ENCODE data around the gene TIGD4.

Gene TIGD4

GRCh38 chr4:152779513-152780266 lies at the start of gene TIGD4, which contains the start of gene ARFIP1:
Gene TIGD4 (minus strand): TSS chr4:152779730. CDS start chr4:152771004, 8,726 bp downstream.
Gene ARFIP1 (plus strand): TSS chr4:152779954. CDS start chr4:152829634, 49,680 bp downstream.
- peaks cover 50% of the 10 kb centered on the region for H3K79me2 ChIP-seq (ENCODE audit: insufficient read depth, low read depth)

DNA sequence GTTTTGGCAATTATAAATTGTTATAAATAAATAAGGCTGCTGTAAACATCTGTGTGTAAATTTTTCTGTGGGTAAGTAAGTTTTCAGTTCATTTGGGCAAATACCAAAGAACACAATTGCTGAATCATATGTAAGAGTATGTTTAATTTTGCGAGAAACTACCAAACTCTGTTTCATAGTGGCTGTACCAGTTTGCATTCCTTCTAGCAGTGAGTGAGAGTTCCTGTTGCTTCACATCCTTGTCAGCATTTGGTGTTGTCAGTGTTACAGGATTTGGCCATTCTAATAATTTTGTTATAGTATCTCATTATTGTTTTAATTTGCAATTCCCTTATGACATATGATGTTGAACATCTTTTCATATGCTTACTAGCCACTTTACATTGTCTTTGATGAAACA lies 48.6 kb upstream of the TIGD4 start:
- no peak for TF ChIP-seq CTCF (conservative IDR thresholded peaks at IDR 0.05; ENCODE audit: low read depth, low read length)
- H3K36me3 ChIP-seq (ENCODE audit: insufficient read depth) = no peaks in the 10 kb centered on the region
- no peak overlapping the region for H3K4me3 ChIP-seq (IDR thresholded peaks at IDR 0.05; ENCODE audit: insufficient read depth, low read depth, low read length)
- no peak overlapping the region for H3K4me2 ChIP-seq
- H3K27ac ChIP-seq = no peak overlapping the region
- no peaks in the 10 kb centered on the region for H3K27me3 ChIP-seq (ENCODE audit: insufficient read depth, low read depth)
- no peaks in the 10 kb centered on the region for H4K20me1 ChIP-seq (ENCODE audit: insufficient read depth)
- no peaks in the 10 kb centered on the region for H3K79me2 ChIP-seq (ENCODE audit: insufficient read depth, low read depth)
- H3K4me1 ChIP-seq (ENCODE audit: low read depth, poor library complexity, severe bottlenecking) = no peaks in the 10 kb centered on the region
- no peak overlapping the region for H2AFZ ChIP-seq (ENCODE audit: low read depth)
- H3K9ac ChIP-seq = no peak overlapping the region

More at GRCh38 chr4:152779513-152780266, at the start of gene TIGD4, which contains the start of gene ARFIP1:
- H3K4me2 ChIP-seq = peak within 1 kb of the TSS; percentile 92
- peaks cover 34% of the 10 kb centered on the region for H3K4me1 ChIP-seq (ENCODE audit: low read depth, poor library complexity, severe bottlenecking)
- H3K9ac ChIP-seq = peak within 1 kb of the TSS; percentile 80
- peak; percentile 40 for TF ChIP-seq CTCF (conservative IDR thresholded peaks at IDR 0.05; ENCODE audit: low read depth, low read length)
- H3K27ac ChIP-seq = peak within 1 kb of the TSS; percentile 79
- no peak within 1 kb of the TSS for H3K4me3 ChIP-seq (IDR thresholded peaks at IDR 0.05; ENCODE audit: insufficient read depth, low read depth, low read length)
- H4K20me1 ChIP-seq (ENCODE audit: insufficient read depth) = no peaks in the 10 kb centered on the region
- H3K27me3 ChIP-seq (ENCODE audit: insufficient read depth, low read depth) = no peaks in the 10 kb centered on the region
- H3K36me3 ChIP-seq (ENCODE audit: insufficient read depth) = no peaks in the 10 kb centered on the region
- peak within 1 kb of the TSS; percentile 98 for H2AFZ ChIP-seq (ENCODE audit: low read depth)

DNA sequence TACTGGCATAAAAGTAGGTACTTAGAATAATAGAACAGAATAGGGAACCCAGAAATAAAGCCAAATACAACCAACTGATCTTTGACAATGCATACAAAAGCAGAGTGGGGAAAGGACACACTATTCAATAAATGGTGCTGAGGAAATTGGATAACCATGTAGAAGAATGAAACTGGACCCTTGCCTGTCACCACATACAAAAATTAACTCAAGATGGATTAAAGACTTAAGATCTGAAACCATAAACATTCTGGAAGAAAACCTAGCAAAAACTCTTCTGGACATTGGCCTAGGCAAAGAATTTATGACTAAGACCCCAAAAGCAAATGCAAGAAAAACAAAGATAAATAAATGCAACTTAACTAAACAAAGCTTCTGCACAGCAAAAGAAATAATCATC lies 45.8 kb upstream of the TIGD4 start:
- Histone ChIP-seq H3K9ac (no peak overlapping the region), H3K4me1 (ENCODE audit: low read depth, poor library complexity, severe bottlenecking) (no peaks in the 10 kb centered on the region), H3K4me3 (IDR thresholded peaks at IDR 0.05; ENCODE audit: insufficient read depth, low read depth, low read length) (no peak overlapping the region), H3K79me2 (ENCODE audit: insufficient read depth, low read depth) (no peaks in the 10 kb centered on the region), H2AFZ (ENCODE audit: low read depth) (no peak overlapping the region), H4K20me1 (ENCODE audit: insufficient read depth) (no peaks in the 10 kb centered on the region), H3K36me3 (ENCODE audit: insufficient read depth) (no peaks in the 10 kb centered on the region), H3K27me3 (ENCODE audit: insufficient read depth, low read depth) (no peaks in the 10 kb centered on the region), H3K4me2 (no peak overlapping the region), H3K27ac (no peak overlapping the region)
- no peak for TF ChIP-seq CTCF (conservative IDR thresholded peaks at IDR 0.05; ENCODE audit: low read depth, low read length)

GRCh38 chr4:152824561-152824960 lies 45.0 kb upstream of the TIGD4 start:
- no peak for TF ChIP-seq CTCF (conservative IDR thresholded peaks at IDR 0.05; ENCODE audit: low read depth, low read length)
- Histone ChIP-seq H3K27me3 (ENCODE audit: insufficient read depth, low read depth) (no peaks in the 10 kb centered on the region), H3K4me3 (IDR thresholded peaks at IDR 0.05; ENCODE audit: insufficient read depth, low read depth, low read length) (no peak overlapping the region), H3K36me3 (ENCODE audit: insufficient read depth) (no peaks in the 10 kb centered on the region), H3K79me2 (ENCODE audit: insufficient read depth, low read depth) (no peaks in the 10 kb centered on the region), H3K9ac (no peak overlapping the region), H3K27ac (no peak overlapping the region), H3K4me1 (ENCODE audit: low read depth, poor library complexity, severe bottlenecking) (no peaks in the 10 kb centered on the region), H3K4me2 (no peak overlapping the region), H2AFZ (ENCODE audit: low read depth) (no peak overlapping the region), H4K20me1 (ENCODE audit: insufficient read depth) (no peaks in the 10 kb centered on the region)

Measured in KMS-11 (cell line).